DOHH2 (cell line): ENCODE data around the gene RCHY1.

ENCODE experiments used
- CTCF ChIP-seq: fragments of 200-600 bp; sonication (generic); IDR thresholded peaks from one replicate; pipeline ENCODE4 v1.5.1; 2014; ENCODE audit warnings: antibody characterized with exemption, mild to moderate bottlenecking, low read depth, low read length; ENCODE audit not compliant: poor library complexity, severe bottlenecking
- EZH2phosphoT487 ChIP-seq: fragments of 200-600 bp; sonication (generic); IDR thresholded peaks from 2 replicates; pipeline ENCODE4 v1.6.1; 2017; ENCODE audit warnings: borderline replicate concordance, mild to moderate bottlenecking, antibody characterized with exemption, low read length, moderate library complexity, mixed read lengths

- TF ChIP-seq EZH2phosphoT487: no peak
- no peak for TF ChIP-seq CTCF
Observed at GRCh38 chr4:75549019-75549418, 34.8 kb upstream of the RCHY1 start.
